ENCODE data around the gene ATRNL1.

DNA sequence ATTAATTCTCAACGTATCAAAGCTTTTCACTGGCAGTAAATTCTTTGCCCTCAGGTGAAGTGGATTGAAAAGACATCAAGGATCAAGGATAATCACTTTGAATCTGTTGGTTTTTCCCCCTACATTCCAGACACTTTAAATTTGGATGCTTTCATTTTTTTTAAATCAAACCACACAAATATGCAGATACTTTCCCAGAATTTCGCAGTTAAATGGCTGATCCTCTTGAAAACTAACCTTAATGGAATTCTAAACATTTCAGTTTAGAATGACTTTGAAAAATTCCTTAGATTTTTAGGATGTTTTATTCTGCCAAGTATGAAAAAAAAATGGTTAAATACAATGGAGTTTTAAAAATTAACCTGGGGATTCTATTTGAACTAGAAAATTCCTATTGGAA, 853.9 kb downstream of the ATRNL1 start:
- TF ChIP-seq CTCF (IDR thresholded peaks at IDR 0.05) (no peak), POLR2A (IDR thresholded peaks at IDR 0.05) (no peak)

All from Peyer's patch (tissue), 4 donors.